Measurements from ENCODE around the gene PCYT1A.
"Not testable (repeated sequence)": the region's sequence is repeated elsewhere in the genome, so short reads cannot be mapped to it uniquely, and the experiment has no call there.

The PCYT1A gene

GRCh38 chr3:196292286-196292923, 4.9 kb upstream of the PCYT1A start:
- FAIRE-seq (no peak), DNase-seq (ENCODE audit: insufficient read length, low spot score) (no peak)

GRCh38 chr3:196288141-196288460, 575 bp upstream of the PCYT1A start:
- FAIRE-seq, result no peak
- peak; percentile 28 for DNase-seq (ENCODE audit: insufficient read length, low spot score)

- FAIRE-seq, result no peak
- no peak for DNase-seq (ENCODE audit: insufficient read length, low spot score)
Observed at GRCh38 chr3:196287090-196287439, 461 bp downstream of the PCYT1A start.

GRCh38 chr3:196284396-196284795, 3.1 kb downstream of the PCYT1A start:
- FAIRE-seq, result no peak

GRCh38 chr3:196281962-196282361, 5.6 kb downstream of the PCYT1A start:
- FAIRE-seq, result no peak
- DNase-seq (ENCODE audit: insufficient read length, low spot score), result no peak

More at GRCh38 chr3:196284396-196284795, 3.1 kb downstream of the PCYT1A start:
- DNase-seq (ENCODE audit: insufficient read length, low spot score), result no peak

- FAIRE-seq (no peak), DNase-seq (ENCODE audit: insufficient read length, low spot score) (no peak)
Observed at GRCh38 chr3:196280689-196281440, 6.7 kb downstream of the PCYT1A start.

GRCh38 chr3:196275126-196275525, 12.4 kb downstream of the PCYT1A start:
- no peak for FAIRE-seq
- no peak for DNase-seq (ENCODE audit: insufficient read length, low spot score)

- DNase-seq (ENCODE audit: insufficient read length, low spot score) (no peak), FAIRE-seq (no peak)
Observed at GRCh38 chr3:196274585-196274984, 12.9 kb downstream of the PCYT1A start.

- no peak for DNase-seq (ENCODE audit: insufficient read length, low spot score)
- FAIRE-seq, result no peak
Observed at GRCh38 chr3:196273655-196274054, 13.9 kb downstream of the PCYT1A start.

GRCh38 chr3:196272826-196273225, 14.7 kb downstream of the PCYT1A start:
- FAIRE-seq (no peak), DNase-seq (ENCODE audit: insufficient read length, low spot score) (no peak)

GRCh38 chr3:196270499-196270898, 17.0 kb downstream of the PCYT1A start:
- FAIRE-seq (no peak), DNase-seq (ENCODE audit: insufficient read length, low spot score) (no peak)

GRCh38 chr3:196268284-196269163, 19.0 kb downstream of the PCYT1A start:
- FAIRE-seq, result no peak
- DNase-seq (ENCODE audit: insufficient read length, low spot score), result no peak

GRCh38 chr3:196263819-196264218, 23.7 kb downstream of the PCYT1A start:
- no peak for DNase-seq (ENCODE audit: insufficient read length, low spot score)
- no peak for FAIRE-seq

GRCh38 chr3:196260784-196261183, 26.7 kb downstream of the PCYT1A start:
- no peak for DNase-seq (ENCODE audit: insufficient read length, low spot score)
- FAIRE-seq, result no peak

GRCh38 chr3:196255776-196256175, 31.8 kb downstream of the PCYT1A start:
- no peak for FAIRE-seq
- DNase-seq (ENCODE audit: insufficient read length, low spot score), result no peak

GRCh38 chr3:196254376-196255283, 32.9 kb downstream of the PCYT1A start:
- FAIRE-seq, result no peak

GRCh38 chr3:196251918-196252317, 35.6 kb downstream of the PCYT1A start:
- DNase-seq (ENCODE audit: insufficient read length, low spot score) (no peak), FAIRE-seq (no peak)

More at GRCh38 chr3:196254376-196255283, 32.9 kb downstream of the PCYT1A start:
- no peak for DNase-seq (ENCODE audit: insufficient read length, low spot score)

- DNase-seq (ENCODE audit: insufficient read length, low spot score), result no peak
Observed at GRCh38 chr3:196246612-196247308, 40.8 kb downstream of the PCYT1A start.

GRCh38 chr3:196244166-196244565, 43.4 kb downstream of the PCYT1A start:
- FAIRE-seq; DNase-seq (ENCODE audit: insufficient read length, low spot score): not testable (repeated sequence)

More at GRCh38 chr3:196246612-196247308, 40.8 kb downstream of the PCYT1A start:
- FAIRE-seq, result no peak

- DNase-seq (ENCODE audit: insufficient read length, low spot score) (no peak), FAIRE-seq (no peak)
Observed at GRCh38 chr3:196241704-196242103, 45.8 kb downstream of the PCYT1A start.

Data from HTR-8/SVneo (cell line).